Purkinje cell (primary cell): Measurements from ENCODE around the gene LTBP2. TPM values are rescaled to one million over a fixed set of nuclear protein-coding genes. Genes with fewer than 3 reads are reported as not detected.

Experiments used
- polyA plus RNA-seq: library from polyadenylated mRNA; unstranded; fragments of >200 nt; fragmentation: Nextera tagmentation; gene quantifications from 2 replicates; pipeline ENCODE4 v1.2.1, GENCODE V29; 2014

Gene LTBP2
- polyA plus RNA-seq = 0.46 and 0.65 TPM in 2 replicates

GRCh38 chr14:74611650-74612349, at the start of gene LTBP2:
Gene LTBP2, minus strand, starts transcription at chr14:74612237. Its CDS starts 293 bp downstream, at chr14:74611944.

DNA sequence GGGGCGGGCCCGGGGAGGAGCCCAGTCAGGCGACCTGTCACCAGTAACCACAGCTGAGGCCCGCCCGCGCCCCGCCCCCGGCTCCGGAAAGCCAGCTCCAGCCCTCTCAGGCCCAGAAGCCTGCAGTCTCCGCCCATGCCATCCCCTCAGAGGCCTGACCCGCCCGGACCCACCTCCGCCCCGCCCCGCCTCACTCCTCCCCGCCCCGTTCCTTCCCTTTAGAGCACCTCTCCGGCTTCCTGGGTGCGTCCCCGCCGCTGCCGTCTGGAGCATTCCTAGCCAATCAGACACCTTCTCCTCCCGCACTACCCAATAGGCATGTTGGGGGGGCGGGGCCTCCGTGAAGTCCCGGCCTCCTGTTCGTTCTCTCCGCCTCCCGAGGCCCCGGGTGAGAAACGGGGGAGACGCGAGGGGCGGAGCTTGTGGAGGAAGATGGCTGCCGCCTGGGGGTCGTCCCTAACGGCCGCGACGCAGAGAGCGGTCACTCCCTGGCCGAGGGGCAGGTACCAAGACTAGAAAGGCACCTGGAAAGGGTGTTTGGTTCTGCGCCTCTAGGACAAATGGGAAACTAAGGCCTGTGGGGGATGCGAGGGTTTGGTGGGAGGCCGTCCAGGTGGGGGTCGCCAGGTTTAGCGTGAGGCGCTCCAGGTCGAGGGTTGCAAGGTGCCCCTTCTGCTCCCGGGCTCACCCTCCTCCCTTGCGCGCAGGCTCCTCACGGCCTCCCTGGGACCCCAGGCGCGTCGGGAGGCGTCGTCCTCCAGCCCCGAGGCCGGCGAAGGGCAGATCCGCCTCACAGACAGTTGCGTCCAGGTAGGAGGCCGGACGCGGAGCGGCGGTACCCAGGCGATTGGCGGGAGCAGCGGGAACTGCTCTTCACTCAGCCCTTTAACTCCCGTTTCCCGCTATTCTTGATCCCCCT, 118.4 kb downstream of the LTBP2 start, which contains the start of gene ISCA2:
Gene ISCA2 (plus strand): TSS at position 423 of the 919 bp plus-strand sequence. CDS start 10 bp downstream, at position 433.

GRCh38 chr14:74492776-74493342, 119.2 kb downstream of the LTBP2 start, which contains the start of gene NPC2:
Gene NPC2, minus strand, starts transcription at chr14:74493305. Its CDS starts 31 bp downstream, at chr14:74493274.

Other genes starting within 250 kb of the LTBP2 start
- not detected in 2 replicates for gene SYNDIG1L, start 186.0 kb downstream of the LTBP2 start, polyA plus RNA-seq
- gene NPC2, start 118.9 kb downstream of the LTBP2 start, polyA plus RNA-seq = 81.6 and 104 TPM in 2 replicates
- gene ISCA2, start 118.5 kb downstream of the LTBP2 start, polyA plus RNA-seq = 19.1 and 54.8 TPM in 2 replicates
- 13.5 and 16.1 TPM in 2 replicates for gene AREL1, start 100.8 kb upstream of the LTBP2 start, polyA plus RNA-seq
- 5.8 and 10.7 TPM in 2 replicates for gene FCF1, start 100.9 kb upstream of the LTBP2 start, polyA plus RNA-seq
- 41.5 and 46.3 TPM in 2 replicates for gene YLPM1, start 151.1 kb upstream of the LTBP2 start, polyA plus RNA-seq